Cardiac septum (tissue), 1 donor: ENCODE results near the gene AASDHPPT. TPM values are rescaled to one million over a fixed set of nuclear protein-coding genes. Genes with fewer than 3 reads are reported as not detected.

Experiments used
- DNase-seq: peaks from one replicate; pipeline ENCODE4 v3.0.0-alpha.2; 2020; ENCODE audit warnings: low spot score
- intact Hi-C: fragments of 100-400 bp; cut with DNase I; formaldehyde crosslinking; loops from one replicate; pipeline ENCODE4 v1.14.0; 2022
- total RNA-seq: library from RNA; stranded (reverse); fragmentation: NEBNext Ultra II Directional; extraction: Animal tissue kit (Norgen Biotek cat#: 25700); gene quantifications from one replicate; pipeline ENCODE4 v1.2.1, GENCODE V29; 2021
- donor health status: DM: no; HTN: no; CAD: no.

Gene AASDHPPT
- total RNA-seq, 1 donor from 2014 or later = 31.8 TPM

DNA sequence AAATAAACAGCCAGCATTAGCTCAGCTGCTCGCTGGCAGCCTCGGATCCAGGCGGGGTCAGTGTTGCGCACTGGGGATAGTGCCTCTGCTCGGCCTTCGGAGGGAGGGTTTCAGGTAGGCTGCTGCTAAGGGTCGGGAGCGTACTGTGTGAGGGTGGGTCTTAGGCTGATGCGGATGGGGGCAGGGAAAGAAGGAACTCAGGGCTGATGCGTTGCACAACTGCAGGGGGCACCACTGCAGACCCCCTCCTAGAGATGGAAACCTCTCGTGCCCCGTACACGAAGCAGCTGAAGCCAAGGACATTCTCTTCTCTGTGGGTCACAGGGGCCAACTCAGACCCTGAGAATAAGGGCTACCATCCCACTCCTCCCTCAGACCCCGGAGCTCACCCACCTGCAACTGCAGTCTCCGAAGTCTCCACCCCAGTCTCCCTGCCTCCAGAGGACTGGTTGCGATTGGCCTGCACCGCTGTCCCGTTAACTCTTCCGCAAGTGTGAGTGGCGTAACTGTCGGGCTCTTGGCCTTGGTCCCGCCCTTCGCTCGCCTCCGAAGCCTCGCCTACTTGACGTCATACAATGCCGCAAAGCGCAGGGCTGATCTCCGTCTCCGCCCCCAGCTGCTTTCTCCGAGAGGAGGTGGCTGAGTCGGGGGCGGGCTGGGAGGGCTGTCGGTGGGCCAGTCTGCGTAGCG, 398 bp upstream of the AASDHPPT start, which contains the start of gene KBTBD3:
KBTBD3 (minus strand) TSS at position 429 of the 690 bp plus-strand sequence. CDS start 18,250 bp downstream, outside the sequence.
- DNase-seq = peak; percentile 100
- intact Hi-C loops = loop anchor here (2.0 kb wide), 1 partner anchor 54 kb away; the partner anchor contains the start of gene MSANTD4

DNA sequence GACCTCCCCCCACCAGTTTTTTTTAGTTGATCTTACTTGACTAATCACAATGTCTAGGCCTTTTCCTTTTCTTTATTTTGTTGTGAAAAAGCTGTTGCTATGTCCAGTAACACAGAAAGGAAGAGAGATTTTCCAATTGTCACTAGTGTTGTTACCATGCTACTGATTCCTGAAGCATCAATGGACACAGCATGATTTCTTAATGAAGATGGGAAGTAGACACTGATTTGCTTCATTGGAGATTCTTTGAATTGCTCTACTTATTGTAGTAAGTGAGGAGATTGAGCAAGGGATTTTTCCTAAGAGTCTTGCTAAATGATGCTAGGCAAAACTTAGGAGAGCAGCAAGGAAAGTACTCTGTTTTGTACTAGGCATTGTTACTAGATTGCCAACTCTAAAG, 4.6 kb downstream of the AASDHPPT start:
- intact Hi-C loops = no loop called here

DNA sequence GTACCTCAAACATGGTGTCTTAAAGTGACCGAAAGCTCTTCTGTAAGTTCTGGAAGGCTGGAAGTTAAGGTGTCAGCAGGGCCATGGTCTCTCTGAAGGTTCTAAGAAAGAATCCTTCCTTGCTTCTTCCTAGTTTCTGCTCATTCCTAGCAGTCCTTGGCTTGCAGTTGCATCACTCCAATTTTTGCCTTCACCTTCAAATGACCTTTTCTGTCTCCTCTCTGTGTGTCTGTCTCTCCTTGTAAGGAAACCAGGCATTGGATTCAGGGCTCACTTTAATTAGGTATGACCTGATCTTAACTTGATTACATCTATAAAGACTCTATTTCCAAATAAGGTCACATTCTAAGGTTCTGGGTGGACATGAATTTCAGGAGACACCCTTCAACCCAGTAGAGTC, 8.7 kb downstream of the AASDHPPT start:
- intact Hi-C loops = no loop called here
- DNase-seq = no peak

More for the DNA sequence above, 4.6 kb downstream of the AASDHPPT start:
- DNase-seq = no peak

DNA sequence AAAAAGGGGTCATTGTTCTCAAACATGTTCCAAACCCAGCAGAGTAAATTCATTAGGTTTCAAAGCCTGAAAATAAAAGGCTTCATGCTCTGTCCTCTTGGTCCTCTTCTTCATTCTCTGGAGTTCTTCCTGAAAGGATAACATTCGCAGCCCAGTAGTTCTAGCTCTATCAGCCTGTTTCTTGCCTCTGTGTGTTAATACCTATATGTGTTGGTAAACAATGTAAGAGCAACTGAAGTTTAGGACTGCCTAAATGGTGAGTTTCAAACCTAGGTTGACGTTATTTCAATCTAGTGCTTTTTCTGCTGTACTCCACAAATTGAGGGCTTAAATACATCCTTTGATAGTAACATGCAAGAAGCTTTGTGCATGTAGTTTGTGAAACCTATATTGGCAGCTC, 9.4 kb downstream of the AASDHPPT start:
- no peak for DNase-seq
- intact Hi-C loops = no loop called here

DNA sequence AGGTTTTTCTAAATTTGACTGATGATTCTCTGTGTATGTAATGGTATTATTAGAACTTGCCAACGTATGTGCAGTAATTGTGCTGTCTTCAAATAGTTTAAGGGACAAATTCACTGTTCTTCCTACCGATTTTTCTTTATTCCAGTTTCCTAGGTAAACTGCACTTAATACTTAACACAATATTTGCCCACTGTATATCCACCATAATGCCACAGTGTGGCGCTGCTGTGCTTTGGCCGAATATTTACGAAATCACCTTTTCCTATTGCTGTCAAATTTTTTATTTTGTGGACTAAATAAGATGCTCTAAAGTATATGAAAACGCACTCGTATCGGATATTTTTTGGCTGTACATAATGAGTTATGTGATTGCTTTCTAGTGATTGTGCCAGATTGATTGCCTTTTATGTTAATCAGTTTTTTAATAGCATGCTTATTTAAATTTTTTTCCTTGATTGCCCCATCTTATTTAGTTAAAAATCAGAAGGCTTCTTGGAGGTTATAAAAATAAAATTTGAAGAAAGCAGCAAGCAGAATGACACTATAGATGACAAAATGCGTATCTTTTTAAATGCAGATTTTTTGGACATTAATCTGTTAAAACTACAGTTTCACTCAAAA, 10.5 kb downstream of the AASDHPPT start:
- intact Hi-C loops = no loop called here
- DNase-seq = no peak

DNA sequence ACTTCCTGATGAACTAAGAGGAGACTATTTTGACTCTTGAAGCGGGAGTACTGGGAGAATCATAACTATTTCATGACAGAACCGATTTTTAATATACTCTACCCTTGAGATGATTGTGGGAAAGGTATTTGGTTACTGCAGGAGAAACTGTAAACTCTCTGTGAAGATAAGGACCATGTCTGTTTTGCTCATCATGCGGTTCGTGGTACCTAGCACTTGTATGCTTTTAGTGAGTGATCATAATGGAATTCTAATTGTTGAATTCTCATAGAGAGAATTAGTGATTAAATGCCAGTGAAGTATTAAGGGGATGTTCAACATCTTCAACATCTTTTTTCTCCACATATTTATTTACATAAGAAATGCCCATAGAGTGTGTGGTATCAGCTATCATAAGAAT, 11.4 kb downstream of the AASDHPPT start:
- no peak for DNase-seq
- intact Hi-C loops = no loop called here

DNA sequence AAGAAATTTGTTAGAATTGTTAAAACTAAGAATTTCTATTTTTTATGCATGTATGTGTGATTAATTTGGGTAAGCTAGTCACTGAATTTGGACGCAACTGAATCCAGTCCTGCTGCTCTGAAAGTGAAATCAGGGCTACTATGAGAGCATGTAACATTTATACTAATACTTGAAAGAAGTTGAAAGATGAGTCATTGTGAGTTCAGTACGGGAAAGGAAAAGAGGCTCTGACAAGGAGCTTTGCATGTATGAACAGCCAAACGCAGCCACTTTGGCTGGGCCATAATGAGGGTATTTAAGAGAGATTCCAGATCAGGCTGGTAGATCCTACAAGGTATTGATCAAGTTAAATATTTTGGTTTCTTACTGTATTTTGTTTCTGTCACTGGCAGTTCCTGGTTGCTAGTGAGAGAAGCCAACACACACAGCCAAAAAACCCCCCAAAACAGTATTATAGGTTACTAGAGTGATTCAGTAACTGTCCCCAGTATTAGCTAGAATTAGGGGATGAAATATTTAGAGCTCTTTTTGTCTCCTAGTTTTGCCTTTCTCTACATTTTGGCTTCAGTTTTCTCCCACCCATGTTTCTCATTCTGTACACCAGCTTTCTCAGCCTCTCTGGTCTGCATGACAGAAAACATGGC, 14.1 kb downstream of the AASDHPPT start:
- DNase-seq = no peak
- intact Hi-C loops = no loop called here

DNA sequence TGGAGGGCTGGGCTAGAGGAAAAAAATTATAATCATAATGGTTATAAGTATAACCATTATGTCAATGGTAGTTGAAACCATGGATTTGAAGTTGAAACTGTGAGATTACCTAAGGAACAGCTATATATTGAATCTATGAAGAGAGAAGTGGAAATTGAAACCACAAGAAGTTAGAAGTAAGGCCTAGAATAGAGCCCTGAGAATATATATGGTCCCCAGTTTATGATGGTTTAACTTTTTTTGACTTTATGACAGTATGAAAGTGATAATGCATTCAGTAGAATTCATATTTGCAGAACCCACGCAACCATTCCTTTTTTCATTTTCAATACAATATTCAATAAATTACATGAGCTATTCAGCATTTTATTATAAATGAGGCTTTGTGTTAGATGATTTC, 15.0 kb downstream of the AASDHPPT start:
- no peak for DNase-seq
- intact Hi-C loops = no loop called here

DNA sequence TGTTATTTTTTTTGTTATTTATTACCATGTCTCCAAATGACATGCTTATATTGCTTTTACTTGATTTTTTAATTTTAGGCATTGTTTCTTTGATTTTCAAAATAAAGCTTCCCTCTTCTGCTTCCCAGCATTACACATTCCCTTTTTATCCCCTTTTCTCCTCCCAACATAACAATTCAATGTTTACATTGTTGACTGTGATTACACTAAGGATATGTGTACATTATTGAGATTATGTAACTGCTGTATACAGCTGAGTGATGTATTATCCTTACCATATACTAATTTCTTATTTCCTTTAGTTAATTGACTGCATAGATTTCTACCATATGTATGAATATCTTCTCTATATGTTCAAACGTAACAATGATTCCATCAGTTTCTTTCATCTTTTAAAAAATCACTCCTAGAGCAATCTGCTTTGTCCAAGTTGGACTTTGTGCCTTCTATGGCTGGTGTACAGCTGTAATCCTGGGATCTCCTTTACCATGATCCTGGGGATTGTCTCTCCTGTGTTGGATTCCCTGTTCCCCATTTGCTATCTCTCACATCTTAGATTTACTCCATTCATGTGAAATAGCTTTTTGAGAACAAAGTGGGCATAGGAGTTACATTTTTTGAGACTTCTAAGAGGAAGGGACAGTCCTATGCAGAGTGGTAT, 21.6 kb downstream of the AASDHPPT start:
- intact Hi-C loops = no loop called here
- no peak for DNase-seq

DNA sequence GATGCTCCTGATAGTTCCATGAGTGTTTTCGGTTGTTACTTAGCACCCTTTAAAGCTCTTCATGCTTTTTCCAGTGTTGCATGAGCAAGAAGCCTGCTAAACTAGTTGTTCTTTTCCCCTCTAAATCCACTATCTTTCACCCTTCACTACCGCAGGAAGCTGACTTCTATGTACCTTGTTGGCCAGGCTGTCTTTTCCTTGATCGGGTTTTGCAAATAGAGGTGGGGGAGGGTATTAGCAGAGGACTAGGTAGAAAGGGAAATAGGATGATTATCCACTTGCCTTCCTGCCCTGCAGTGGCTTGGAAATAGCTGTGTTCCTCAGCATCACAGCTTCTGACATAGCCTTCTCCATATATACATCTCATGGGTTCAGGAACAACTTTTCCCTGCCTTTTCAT, 23.9 kb downstream of the AASDHPPT start:
- intact Hi-C loops = no loop called here
- no peak for DNase-seq

DNA sequence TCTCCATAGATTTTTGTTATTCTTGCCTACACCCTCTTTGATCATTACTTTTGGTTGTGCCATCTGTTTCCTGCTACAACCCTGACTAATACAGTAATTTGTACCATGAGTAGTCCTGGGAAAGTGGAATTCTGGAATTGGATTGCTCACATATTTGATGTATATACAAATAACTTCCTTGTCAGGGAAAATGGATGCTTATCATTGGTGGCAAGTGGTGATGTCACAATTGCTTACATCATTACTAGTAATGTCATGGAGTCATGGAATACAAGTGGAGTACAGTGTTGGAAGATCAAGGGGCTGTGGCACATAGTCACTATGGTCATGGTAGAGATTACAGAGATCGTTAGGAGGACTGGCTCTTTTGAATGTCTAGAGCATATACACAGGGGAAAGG, 24.4 kb downstream of the AASDHPPT start:
- intact Hi-C loops = no loop called here
- no peak for DNase-seq

DNA sequence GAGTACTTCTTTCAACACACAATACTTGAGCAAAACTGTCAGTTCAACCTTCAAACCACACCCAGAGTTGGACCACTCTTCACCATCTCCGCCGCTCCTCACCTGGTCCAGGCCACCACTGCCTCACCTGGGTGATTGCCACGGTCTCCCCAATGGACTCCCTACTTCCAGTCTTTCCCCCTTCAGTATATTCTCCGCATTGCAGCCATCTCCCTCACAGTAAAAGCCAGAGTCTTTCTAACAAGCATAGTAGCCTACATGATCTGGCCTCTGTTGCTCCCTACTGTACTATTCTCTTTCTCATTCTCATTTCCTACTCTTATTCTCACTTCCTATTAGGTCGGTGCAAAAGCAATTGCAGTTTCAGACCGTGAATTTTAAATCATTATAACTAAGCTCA, 28.5 kb downstream of the AASDHPPT start:
- no peak for DNase-seq
- intact Hi-C loops = no loop called here

DNA sequence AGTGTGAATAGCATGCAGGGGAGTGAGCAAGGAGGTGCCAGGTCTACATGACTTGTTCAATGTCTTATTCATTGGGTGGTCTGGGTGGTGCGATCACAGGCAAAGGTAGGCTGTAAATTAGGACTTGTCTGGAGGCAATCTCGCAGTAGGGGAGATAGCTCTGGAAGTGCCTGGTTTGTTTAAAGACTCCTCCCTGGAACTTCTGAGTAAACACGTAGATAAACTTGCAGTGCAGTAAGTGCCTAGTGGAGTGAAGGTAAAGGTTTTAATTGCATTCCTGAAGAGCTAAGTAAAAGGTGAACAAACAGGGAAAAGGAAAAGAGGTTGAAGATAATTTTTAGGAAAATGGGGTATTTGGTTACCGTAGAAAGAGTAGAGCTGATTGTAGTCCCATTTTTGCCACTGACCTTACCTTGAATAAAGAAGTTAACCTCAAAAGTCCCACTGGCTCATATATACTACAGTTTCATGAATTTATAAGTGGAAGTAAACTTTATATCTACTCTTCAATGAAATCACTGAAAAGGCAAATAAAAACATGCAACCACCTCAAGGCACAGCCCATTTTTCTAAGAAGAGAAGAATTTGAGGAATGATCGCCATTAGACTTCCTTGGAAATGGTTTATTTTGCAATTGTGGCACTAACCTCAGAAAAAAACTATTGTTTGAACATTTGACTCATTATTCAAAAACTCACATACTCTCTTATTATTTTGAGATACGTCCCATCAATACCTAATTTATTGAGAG, 44.3 kb downstream of the AASDHPPT start:
- no peak for DNase-seq
- intact Hi-C loops = no loop called here

DNA sequence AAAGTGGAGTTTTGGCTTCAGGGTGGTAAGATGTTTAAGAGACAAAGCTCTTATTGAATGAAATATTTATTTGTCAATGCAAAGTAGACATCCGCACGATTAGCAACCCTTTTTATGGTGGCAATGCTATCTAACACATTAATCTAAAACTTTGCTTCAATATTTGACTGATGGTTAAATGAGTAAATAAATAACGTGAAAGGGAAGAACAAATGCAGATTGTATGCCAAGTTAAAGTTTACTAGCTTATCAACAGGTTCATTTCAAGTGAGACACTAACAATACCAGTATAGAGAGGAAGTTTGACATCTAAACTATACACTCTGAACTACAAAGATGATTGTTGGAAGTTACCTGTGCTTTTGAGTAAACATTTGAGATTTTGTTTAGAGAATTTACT, 50.1 kb downstream of the AASDHPPT start:
- intact Hi-C loops = no loop called here
- no peak for DNase-seq

DNA sequence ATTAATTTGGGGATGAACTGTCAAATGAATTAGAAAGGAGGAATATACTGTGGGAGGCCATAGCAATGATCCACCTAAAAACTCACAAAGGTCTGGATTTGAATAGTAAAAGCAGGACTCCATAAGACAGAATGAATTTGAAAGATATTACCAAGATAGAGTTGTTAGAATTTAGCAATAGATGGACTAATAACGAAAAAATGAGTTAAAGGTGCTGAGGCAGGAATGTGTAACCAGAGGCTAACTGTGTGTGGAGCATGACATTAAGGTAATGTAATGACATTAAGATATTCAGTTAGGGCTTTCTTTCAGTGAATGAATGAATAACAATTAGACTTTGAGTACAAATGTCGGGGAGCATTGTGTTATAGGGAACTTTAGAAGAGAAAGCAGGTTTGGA, 51.3 kb downstream of the AASDHPPT start:
- no peak for DNase-seq
- intact Hi-C loops = no loop called here

DNA sequence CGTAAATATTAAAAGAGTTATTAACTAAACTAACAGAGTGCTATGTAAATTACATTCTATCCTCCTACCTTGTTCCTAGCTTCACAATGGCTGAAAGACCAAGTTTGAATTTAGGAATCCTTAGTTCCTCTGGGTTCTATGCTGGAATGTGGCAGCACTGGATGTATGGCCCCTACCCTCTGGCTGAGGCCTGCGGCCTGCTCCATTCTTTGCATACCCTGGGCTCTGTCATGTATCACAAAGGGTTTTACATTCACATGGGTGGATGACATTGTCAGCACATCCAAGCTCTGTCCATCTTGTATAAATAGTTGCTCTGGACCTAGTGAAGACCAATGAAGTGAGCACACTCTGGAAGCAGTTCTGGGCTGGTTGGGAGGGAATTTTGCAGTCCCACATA, 54.5 kb downstream of the AASDHPPT start:
- DNase-seq = no peak
- intact Hi-C loops = no loop called here

DNA sequence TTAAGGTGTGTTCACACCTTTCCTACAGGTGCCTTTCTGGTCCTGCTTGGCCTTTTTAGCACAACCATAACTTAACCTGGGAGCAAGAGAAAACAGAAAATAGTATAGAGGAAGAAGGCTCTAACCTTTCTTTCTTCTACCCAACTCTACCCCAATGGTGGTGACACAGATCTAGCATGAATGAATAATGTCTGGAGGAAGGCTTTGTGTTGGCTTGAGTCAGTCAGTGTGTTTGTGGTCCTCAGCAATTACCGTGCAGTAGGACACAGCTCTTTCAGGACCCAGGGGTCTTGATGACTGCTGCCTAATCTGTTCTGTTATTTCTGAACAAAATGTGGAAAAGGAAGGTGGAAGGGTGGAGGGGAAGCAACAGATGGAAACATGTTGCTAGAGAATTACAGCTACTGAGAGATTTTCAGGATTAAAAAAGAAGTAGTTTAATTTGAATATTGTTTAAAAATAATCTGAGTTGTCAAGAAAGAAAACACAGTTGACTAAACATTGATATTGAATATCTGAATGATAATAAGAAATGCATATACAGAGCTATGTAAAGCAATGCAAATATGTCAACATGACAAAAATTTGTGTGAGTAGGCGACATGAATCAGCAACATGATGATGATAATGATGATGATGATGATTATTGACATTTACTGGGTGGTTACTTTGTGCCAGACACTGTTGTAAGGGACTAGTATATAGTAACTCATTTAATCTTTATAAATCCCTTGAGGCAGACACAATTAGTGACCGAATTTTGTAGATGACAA, 55.3 kb downstream of the AASDHPPT start:
- intact Hi-C loops = no loop called here
- DNase-seq = no peak

DNA sequence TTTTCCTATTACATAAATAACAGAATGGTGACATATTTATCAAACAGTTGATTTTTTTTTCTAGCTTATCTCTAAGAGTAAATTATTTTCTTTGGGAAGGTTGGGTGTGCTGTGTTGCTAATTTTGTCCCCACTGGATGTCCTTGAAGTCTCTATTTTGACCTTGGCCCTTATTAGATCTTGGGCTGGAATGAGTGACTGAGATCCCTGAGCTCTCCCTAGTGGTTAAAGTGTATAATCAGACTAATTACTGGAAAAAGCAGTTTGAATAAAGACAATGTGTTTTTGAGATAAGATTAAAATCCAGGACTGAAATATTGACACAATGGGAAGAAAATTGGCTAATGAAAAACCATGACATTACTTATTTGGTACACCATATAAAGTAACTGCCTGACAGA, 56.1 kb downstream of the AASDHPPT start:
- intact Hi-C loops = no loop called here
- DNase-seq = no peak

DNA sequence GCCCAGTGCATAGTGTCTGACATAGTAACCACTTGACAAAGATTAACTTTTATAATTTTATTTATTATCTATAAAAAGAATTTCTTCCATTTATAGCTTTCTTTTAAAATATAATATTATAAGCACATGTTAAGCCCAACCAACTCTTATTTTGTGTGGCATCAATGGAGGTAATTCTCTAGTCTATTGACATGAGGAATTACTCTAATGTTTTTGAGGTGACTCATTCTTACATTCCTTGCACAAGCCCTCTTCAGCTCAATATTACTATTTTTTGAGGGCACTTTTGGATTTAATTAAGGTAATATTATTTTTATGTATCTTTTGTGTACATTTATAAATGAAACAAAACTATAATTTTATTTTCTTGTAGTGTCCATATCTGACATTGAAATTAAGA, 59.6 kb downstream of the AASDHPPT start:
- intact Hi-C loops = no loop called here

More for the DNA sequence above, 59.6 kb downstream of the AASDHPPT start:
- no peak for DNase-seq
